ENCODE results near the gene DNAH9. TPM values are rescaled to one million over a fixed set of nuclear protein-coding genes. Genes with fewer than 3 reads are reported as not detected.

DNAH9 gene
- total RNA-seq, 4 donors from 2014 or later = 0.41 to 1.9 (median 0.79) TPM; not detected in 1

GRCh38 chr17:11896199-11896598 lies 297.9 kb downstream of the DNAH9 start:
- no peaks in the 10 kb centered on the region for H3K4me1 ChIP-seq
- in situ Hi-C loops (cut with MboI; ENCODE audit: low pct_ligation_motif_present in 1 of 4, low pct_unique_long_range_greater_than_20kb in 1 of 4, low sequenced_read_pairs in 3 of 4) (loop anchor here in 1 of 4 donors (25.0 kb wide), 3 partner anchors 91 to 1009 kb away; partner anchors contain the start of gene ZNF18), intact Hi-C loops (cut with DNase I; ENCODE audit: low total_unique reads) (no loop called here)
- no peaks in the 10 kb centered on the region for H3K36me3 ChIP-seq
- no peak overlapping the region for H3K4me3 ChIP-seq
- 80 to 84% methylated on average over 1 of the region's 1 CpG for WGBS, 2 donors (ENCODE audit: low coverage in 1 of 2)
- no peaks in the 10 kb centered on the region for H3K9me3 ChIP-seq
- no peak for TF ChIP-seq POLR2A (IDR thresholded peaks at IDR 0.05)
- no peak for TF ChIP-seq POLR2AphosphoS5 (IDR thresholded peaks at IDR 0.05)
- H3K27ac ChIP-seq = no peak overlapping the region
- no peaks in the 10 kb centered on the region for H3K27me3 ChIP-seq
- DNase-seq = no peak

DNA sequence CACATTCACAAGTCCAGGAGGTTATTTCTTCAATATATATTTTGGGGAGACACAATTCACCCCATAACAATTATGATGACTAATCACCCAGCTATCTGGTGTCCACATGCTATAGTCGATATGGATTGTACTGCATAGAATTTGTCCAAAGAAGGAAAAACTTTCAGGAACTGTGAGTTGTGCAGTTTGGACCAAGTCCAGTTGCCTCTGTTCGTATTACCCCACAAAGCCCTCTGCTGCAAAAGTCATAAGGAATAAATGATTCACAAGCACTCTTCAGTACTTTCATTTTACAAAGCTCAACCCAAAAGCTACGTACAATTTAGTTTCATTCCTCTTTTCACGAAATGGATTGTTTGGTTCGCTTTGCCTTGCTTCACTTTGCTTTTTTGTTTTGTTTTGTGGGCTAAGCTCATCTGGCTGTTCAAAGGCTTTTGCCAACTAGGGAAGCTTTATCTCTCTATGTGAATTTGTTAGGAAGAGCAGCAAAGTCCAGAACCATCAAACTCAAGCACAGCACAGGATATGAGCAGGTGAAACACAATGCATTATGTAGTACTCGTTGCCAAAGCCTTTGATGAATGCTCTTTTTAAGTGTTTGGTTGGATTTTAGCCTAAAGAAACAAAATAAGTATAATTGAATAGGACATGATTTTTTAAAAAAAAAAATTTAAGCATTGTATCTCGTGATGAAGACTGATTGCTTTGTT lies 300.4 kb downstream of the DNAH9 start:
- no peak overlapping the region for H3K27ac ChIP-seq
- no peaks in the 10 kb centered on the region for H3K4me1 ChIP-seq
- TF ChIP-seq POLR2AphosphoS5 (IDR thresholded peaks at IDR 0.05) (no peak), EP300 (IDR thresholded peaks at IDR 0.05; ENCODE audit: low read depth) (no peak), POLR2A (IDR thresholded peaks at IDR 0.05) (no peak), CTCF (IDR thresholded peaks at IDR 0.05) (no peak)
- no peak overlapping the region for H3K4me3 ChIP-seq
- no peak for DNase-seq
- H3K36me3 ChIP-seq = no peaks in the 10 kb centered on the region
- intact Hi-C loops (cut with DNase I; ENCODE audit: low total_unique reads) = no loop called here
- in situ Hi-C loops (cut with MboI; ENCODE audit: low pct_ligation_motif_present in 1 of 4, low pct_unique_long_range_greater_than_20kb in 1 of 4, low sequenced_read_pairs in 3 of 4) = loop anchor here in 1 of 4 donors (25.0 kb wide), 3 partner anchors 89 to 1011 kb away; partner anchors contain the start of gene ZNF18
- H3K9me3 ChIP-seq = no peaks in the 10 kb centered on the region
- WGBS, 2 donors (ENCODE audit: low coverage in 1 of 2) = 57 to 64% methylated on average over 7 of the region's 7 CpGs
- H3K27me3 ChIP-seq = no peaks in the 10 kb centered on the region

DNA sequence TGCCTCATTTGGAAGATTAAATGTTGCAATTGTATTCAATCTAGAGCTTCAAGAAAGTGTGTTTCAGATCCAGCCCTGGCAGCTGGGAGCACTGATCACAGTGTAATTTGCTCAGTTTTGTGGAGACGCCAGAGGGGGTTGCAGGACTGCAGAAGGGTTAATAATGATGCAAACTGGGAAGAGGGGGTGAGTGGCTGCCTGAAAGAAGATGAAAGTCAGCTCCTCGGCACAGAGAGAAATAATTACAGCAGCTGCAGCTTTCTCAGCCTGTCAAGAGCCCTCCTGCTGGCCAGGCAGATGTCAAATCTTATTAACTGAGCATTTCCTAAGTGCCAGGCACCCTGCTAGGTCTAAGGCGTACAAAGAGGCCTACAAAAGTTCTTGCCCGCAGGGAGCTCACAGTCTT lies 301.3 kb downstream of the DNAH9 start:
- no peak overlapping the region for H3K4me3 ChIP-seq
- no peak for DNase-seq
- 50 to 63% methylated on average over 2 to 4 of the region's 4 CpGs for WGBS, 2 donors (ENCODE audit: low coverage in 1 of 2)
- H3K36me3 ChIP-seq = no peaks in the 10 kb centered on the region
- H3K4me1 ChIP-seq = no peaks in the 10 kb centered on the region
- intact Hi-C loops (cut with DNase I; ENCODE audit: low total_unique reads) = no loop called here
- H3K27me3 ChIP-seq = no peaks in the 10 kb centered on the region
- H3K27ac ChIP-seq = no peak overlapping the region
- in situ Hi-C loops (cut with MboI; ENCODE audit: low pct_ligation_motif_present in 1 of 4, low pct_unique_long_range_greater_than_20kb in 1 of 4, low sequenced_read_pairs in 3 of 4) = loop anchor here in 1 of 4 donors (25.0 kb wide), 3 partner anchors 88 to 1012 kb away; partner anchors contain the start of gene ZNF18
- no peaks in the 10 kb centered on the region for H3K9me3 ChIP-seq
- TF ChIP-seq POLR2AphosphoS5 (IDR thresholded peaks at IDR 0.05) (no peak), POLR2A (IDR thresholded peaks at IDR 0.05) (no peak), EP300 (IDR thresholded peaks at IDR 0.05; ENCODE audit: low read depth) (no peak), CTCF (IDR thresholded peaks at IDR 0.05) (no peak)

- no peaks in the 10 kb centered on the region for H3K27me3 ChIP-seq
- TF ChIP-seq EP300 (IDR thresholded peaks at IDR 0.05; ENCODE audit: low read depth) (no peak), POLR2AphosphoS5 (IDR thresholded peaks at IDR 0.05) (no peak), CTCF (IDR thresholded peaks at IDR 0.05) (no peak), POLR2A (IDR thresholded peaks at IDR 0.05) (no peak)
- no peak overlapping the region for H3K4me3 ChIP-seq
- 48% methylated on average over 6 of the region's 6 CpGs; no CpG with 5 or more reads in 1 of the 2 donors for WGBS, 2 donors (ENCODE audit: low coverage in 1 of 2)
- no peaks in the 10 kb centered on the region for H3K9me3 ChIP-seq
- DNase-seq = no peak
- in situ Hi-C loops (cut with MboI; ENCODE audit: low pct_ligation_motif_present in 1 of 4, low pct_unique_long_range_greater_than_20kb in 1 of 4, low sequenced_read_pairs in 3 of 4) = loop anchor here in 1 of 4 donors (25.0 kb wide), 2 partner anchors 88 to 1013 kb away; no protein-coding TSS in a partner anchor
- intact Hi-C loops (cut with DNase I; ENCODE audit: low total_unique reads) = no loop called here
- H3K36me3 ChIP-seq = no peaks in the 10 kb centered on the region
- H3K27ac ChIP-seq = no peak overlapping the region
- H3K4me1 ChIP-seq = no peaks in the 10 kb centered on the region
Observed at GRCh38 chr17:11900041-11900476, 301.8 kb downstream of the DNAH9 start.
